Measurements from ENCODE around the gene MMD. TPM values are rescaled to one million over a fixed set of nuclear protein-coding genes. Genes with fewer than 3 reads are reported as not detected.

MMD gene
- polyA plus RNA-seq, 1 donor from 2014 or later = 111 TPM

GRCh38 chr17:55462234-55462633 is 40.6 kb upstream of the MMD start:
- TF ChIP-seq MXI1 (conservative IDR thresholded peaks at IDR 0.05; ENCODE audit: poor library complexity, severe bottlenecking) (no peak), REST (IDR thresholded peaks at IDR 0.05; ENCODE audit: borderline replicate concordance) (no peak), TAF1 (IDR thresholded peaks at IDR 0.05; ENCODE audit: low read depth) (no peak), EP300 (conservative IDR thresholded peaks at IDR 0.05; ENCODE audit: poor library complexity, severe bottlenecking) (no peak), POLR2AphosphoS5 (IDR thresholded peaks at IDR 0.05) (no peak), SMC3 (conservative IDR thresholded peaks at IDR 0.05; ENCODE audit: poor library complexity) (no peak), RAD21 (conservative IDR thresholded peaks at IDR 0.05) (no peak), EZH2 (IDR thresholded peaks at IDR 0.05; ENCODE audit: borderline replicate concordance, insufficient read depth, low read length, poor library complexity, severe bottlenecking) (no peak)
- TF ChIP-seq, protein P1, sequence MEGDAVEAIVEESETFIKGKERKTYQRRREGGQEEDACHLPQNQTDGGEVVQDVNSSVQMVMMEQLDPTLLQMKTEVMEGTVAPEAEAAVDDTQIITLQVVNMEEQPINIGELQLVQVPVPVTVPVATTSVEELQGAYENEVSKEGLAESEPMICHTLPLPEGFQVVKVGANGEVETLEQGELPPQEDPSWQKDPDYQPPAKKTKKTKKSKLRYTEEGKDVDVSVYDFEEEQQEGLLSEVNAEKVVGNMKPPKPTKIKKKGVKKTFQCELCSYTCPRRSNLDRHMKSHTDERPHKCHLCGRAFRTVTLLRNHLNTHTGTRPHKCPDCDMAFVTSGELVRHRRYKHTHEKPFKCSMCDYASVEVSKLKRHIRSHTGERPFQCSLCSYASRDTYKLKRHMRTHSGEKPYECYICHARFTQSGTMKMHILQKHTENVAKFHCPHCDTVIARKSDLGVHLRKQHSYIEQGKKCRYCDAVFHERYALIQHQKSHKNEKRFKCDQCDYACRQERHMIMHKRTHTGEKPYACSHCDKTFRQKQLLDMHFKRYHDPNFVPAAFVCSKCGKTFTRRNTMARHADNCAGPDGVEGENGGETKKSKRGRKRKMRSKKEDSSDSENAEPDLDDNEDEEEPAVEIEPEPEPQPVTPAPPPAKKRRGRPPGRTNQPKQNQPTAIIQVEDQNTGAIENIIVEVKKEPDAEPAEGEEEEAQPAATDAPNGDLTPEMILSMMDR (IDR thresholded peaks at IDR 0.05; ENCODE audit: poor library complexity, severe bottlenecking) = no peak
- H2AFZ ChIP-seq (ENCODE audit: low read depth, low read length) = no peak overlapping the region
- no peak overlapping the region for H3K27ac ChIP-seq (ENCODE audit: low read length)
- no peaks in the 10 kb centered on the region for H3K36me3 ChIP-seq (ENCODE audit: insufficient read depth, low read length)
- no peaks in the 10 kb centered on the region for H3F3A ChIP-seq (ENCODE audit: insufficient read depth, low read length, poor library complexity, severe bottlenecking)
- no peak overlapping the region for H3K9ac ChIP-seq (ENCODE audit: low read length)
- H3K27me3 ChIP-seq (ENCODE audit: insufficient read depth, low read depth, low read length) = no peaks in the 10 kb centered on the region
- no peaks in the 10 kb centered on the region for H3K9me2 ChIP-seq (ENCODE audit: insufficient read depth, low read length)
- no peaks in the 10 kb centered on the region for H4K20me1 ChIP-seq (ENCODE audit: insufficient read depth)
- H3K79me2 ChIP-seq (replicated peaks; ENCODE audit: insufficient read depth, low read length) = no peaks in the 10 kb centered on the region
- H3K9me3 ChIP-seq (ENCODE audit: low read length) = no peaks in the 10 kb centered on the region
- no peak overlapping the region for H3K4me3 ChIP-seq (ENCODE audit: low read length)
- H3K4me2 ChIP-seq (ENCODE audit: low read length) = no peak overlapping the region

GRCh38 chr17:55458978-55459377 is 37.3 kb upstream of the MMD start:
- no peaks in the 10 kb centered on the region for H3K36me3 ChIP-seq (ENCODE audit: insufficient read depth, low read length)
- no peaks in the 10 kb centered on the region for H3K27me3 ChIP-seq (ENCODE audit: insufficient read depth, low read depth, low read length)
- H3K4me3 ChIP-seq (ENCODE audit: low read length) = no peak overlapping the region
- no peak overlapping the region for H3K9ac ChIP-seq (ENCODE audit: low read length)
- H3F3A ChIP-seq (ENCODE audit: insufficient read depth, low read length, poor library complexity, severe bottlenecking) = no peaks in the 10 kb centered on the region
- H3K9me2 ChIP-seq (ENCODE audit: insufficient read depth, low read length) = no peaks in the 10 kb centered on the region
- H3K27ac ChIP-seq (ENCODE audit: low read length) = no peak overlapping the region
- no peak overlapping the region for H2AFZ ChIP-seq (ENCODE audit: low read depth, low read length)
- no peak overlapping the region for H3K4me2 ChIP-seq (ENCODE audit: low read length)
- no peaks in the 10 kb centered on the region for H4K20me1 ChIP-seq (ENCODE audit: insufficient read depth)
- H3K79me2 ChIP-seq (replicated peaks; ENCODE audit: insufficient read depth, low read length) = no peaks in the 10 kb centered on the region
- H3K9me3 ChIP-seq (ENCODE audit: low read length) = no peaks in the 10 kb centered on the region
- TF ChIP-seq TAF1 (IDR thresholded peaks at IDR 0.05; ENCODE audit: low read depth) (no peak), SMC3 (conservative IDR thresholded peaks at IDR 0.05; ENCODE audit: poor library complexity) (no peak), POLR2AphosphoS5 (IDR thresholded peaks at IDR 0.05) (no peak), EP300 (conservative IDR thresholded peaks at IDR 0.05; ENCODE audit: poor library complexity, severe bottlenecking) (no peak), MXI1 (conservative IDR thresholded peaks at IDR 0.05; ENCODE audit: poor library complexity, severe bottlenecking) (no peak), REST (IDR thresholded peaks at IDR 0.05; ENCODE audit: borderline replicate concordance) (no peak), RAD21 (conservative IDR thresholded peaks at IDR 0.05) (no peak), EZH2 (IDR thresholded peaks at IDR 0.05; ENCODE audit: borderline replicate concordance, insufficient read depth, low read length, poor library complexity, severe bottlenecking) (no peak)
- TF ChIP-seq, protein P1 (IDR thresholded peaks at IDR 0.05; ENCODE audit: poor library complexity, severe bottlenecking) = no peak
